Spleen (tissue), 11 donors: Measurements from ENCODE around the gene PROKR2. TPM values are rescaled to one million over a fixed set of nuclear protein-coding genes. Genes with fewer than 3 reads are reported as not detected.
A peak's percentile ranks its signal among the peaks of the same experiment; 100 is the strongest.

Experiments used
- DNase-seq: peaks from one replicate; pipeline ENCODE4 v3.0.0-alpha.2; 2020
- H3K27ac ChIP-seq, 8 donors: fragments of 200-600 bp; sonication (generic) in 7 of 8; 1 replicate in 4 of 8; 2 replicates in 4 of 8; pipeline versions ENCODE4 v1.5.0 to v1.8.0; 2016 to 2021; ENCODE audit warnings: inconsistent platforms in 4 of 8, mild to moderate bottlenecking in 4 of 8, moderate library complexity in 1 of 8
- H3K27me3 ChIP-seq, 7 donors: fragments of 200-600 bp; sonication (generic) in 6 of 7; replicated peaks in 1 of 7; 1 replicate in 4 of 7; 2 replicates in 3 of 7; pipeline versions ENCODE4 v1.5.0 to v1.8.0; 2016 to 2021; ENCODE audit warnings: inconsistent platforms in 3 of 7, mild to moderate bottlenecking in 1 of 7
- H3K36me3 ChIP-seq, 6 donors: fragments of 200-600 bp; sonication (generic) in 5 of 6; 1 replicate in 4 of 6; 2 replicates in 2 of 6; pipeline versions ENCODE4 v1.5.0 to v1.8.0; 2016 to 2021; ENCODE audit warnings: inconsistent platforms in 2 of 6
- H3K4me1 ChIP-seq, 6 donors: fragments of 200-600 bp; sonication (generic) in 5 of 6; 1 replicate in 3 of 6; 2 replicates in 3 of 6; pipeline versions ENCODE4 v1.5.0 to v1.8.0; 2016 to 2021; ENCODE audit warnings: inconsistent platforms in 3 of 6
- H3K4me3 ChIP-seq, 8 donors: fragments of 200-600 bp; sonication (generic) in 7 of 8; 1 replicate in 4 of 8; 2 replicates in 4 of 8; pipeline versions ENCODE4 v1.5.0 to v1.8.0; 2016 to 2021; ENCODE audit warnings: inconsistent platforms in 4 of 8, mild to moderate bottlenecking in 4 of 8, moderate library complexity in 2 of 8
- H3K9me3 ChIP-seq, 8 donors: fragments of 200-600 bp; sonication (generic) in 7 of 8; 1 replicate in 4 of 8; 2 replicates in 4 of 8; pipeline versions ENCODE4 v1.5.0 to v1.8.0; 2016 to 2021; ENCODE audit warnings: inconsistent platforms in 4 of 8
- POLR2A ChIP-seq, 3 donors: fragments of 450-650 bp; IDR thresholded peaks; one replicate each; pipeline ENCODE4 v1.5.1; 2017; ENCODE audit warnings: antibody characterized with exemption in 3 of 3, mild to moderate bottlenecking in 1 of 3
- POLR2AphosphoS5 ChIP-seq, 3 donors: sonication (generic); formaldehyde crosslinking; IDR thresholded peaks; one replicate each; pipeline ENCODE4 v1.5.1; 2017; ENCODE audit warnings: antibody characterized with exemption in 3 of 3
- WGBS, 5 donors: extraction: QIAGEN DNeasy Blood & Tissue Kit in 3 of 5; methylation state at CpG; one replicate each; pipeline versions ENCODE4 v1.1.5 to v1.1.7; 2013 to 2018; 5-methylcytosine and 5-hydroxymethylcytosine counted together
- intact Hi-C: fragments of 100-400 bp; cut with DNase I; formaldehyde crosslinking; loops from one replicate; pipeline ENCODE4 v1.15.0; 2023; ENCODE audit warnings: low total_unique reads
- polyA plus RNA-seq, 3 donors: library from polyadenylated mRNA; stranded (reverse); fragments of 200-250 nt; gene quantifications; one replicate each; pipeline ENCODE4 v1.2.1, GENCODE V29; 2013
- total RNA-seq, 7 donors: library from RNA; depleted of rRNA in 3 of 7; stranded (reverse); fragments of >200 nt in 3 of 7; fragmentation: NEBNext Ultra II Directional in 4 of 7; extraction: Animal tissue kit (Norgen Biotek cat#: 25700) in 4 of 7; gene quantifications; one replicate each; pipeline versions ENCODE4 v1.1.0 to v1.2.1, GENCODE V29; 2016 to 2021
- TF ChIP-seq, protein P1 (sequence below), 11 experiments: fragments of 200-600 bp in 7 of 11; fragments of 450-650 bp in 4 of 11; sonication (generic) in 4 of 11; IDR thresholded peaks in 8 of 11; conservative IDR thresholded peaks in 3 of 11; 1 replicate in 7 of 11; 2 replicates in 4 of 11; pipeline versions ENCODE4 v1.4.0 to v1.8.0; 2016 to 2021; ENCODE audit warnings: antibody characterized with exemption in 11 of 11, inconsistent platforms in 4 of 11, mild to moderate bottlenecking in 1 of 11
- donor health status: healthy with polysubstance abuse.
- donor health status: DM: no; HTN: no; CAD: no; lungs with moderate emphysema.
- donor health status: DM: no; HTN: no; CAD: no.
- donor health status: Bipolar disorder and iron deficiency.
- donor health status: healthy.
- donor health status: DM: no; HTN: no; CAD: no.
- donor health status: DM: yes; HTN: yes; CAD: no.

PROKR2 gene
- total and polyA plus RNA-seq, 10 donors, result 0.30 TPM; not detected in 9

DNA sequence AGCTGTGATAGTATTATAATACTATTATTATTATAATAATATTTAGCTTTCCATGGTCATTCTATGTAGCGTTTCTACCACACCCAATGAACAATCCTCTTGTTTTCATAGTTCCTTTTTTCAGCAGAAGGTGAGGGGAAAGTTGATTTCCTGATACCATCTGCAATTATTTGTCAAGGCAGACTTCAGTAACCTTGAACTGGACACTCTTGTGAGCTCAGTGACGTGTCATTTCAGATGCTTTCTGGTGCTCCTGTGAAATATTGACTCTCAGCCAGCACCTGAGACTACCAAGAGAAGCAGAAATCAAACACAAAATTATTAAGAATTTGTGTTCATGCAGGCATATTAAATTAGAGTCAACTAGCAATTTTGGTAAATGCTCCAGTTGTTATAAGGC lies 46.0 kb upstream of the PROKR2 start:
- Histone ChIP-seq H3K27me3 (peaks cover 0 to 26% (median 0%) of the 10 kb centered on the region in 7 donors), H3K36me3 (no peaks in the 10 kb centered on the region), H3K27ac (no peak overlapping the region), H3K9me3 (peaks cover 0 to 37% (median 19%) of the 10 kb centered on the region in 8 donors), H3K4me1 (peaks cover 0 to 5% (median 0%) of the 10 kb centered on the region in 6 donors), H3K4me3 (no peak overlapping the region)
- WGBS, 5 donors, result 25 to 36% (median 32%) methylated on average over 2 of the region's 2 CpGs
- DNase-seq, result no peak
- TF ChIP-seq POLR2AphosphoS5 (IDR thresholded peaks at IDR 0.05) (no peak), POLR2A (IDR thresholded peaks at IDR 0.05) (no peak)
- TF ChIP-seq, protein P1, sequence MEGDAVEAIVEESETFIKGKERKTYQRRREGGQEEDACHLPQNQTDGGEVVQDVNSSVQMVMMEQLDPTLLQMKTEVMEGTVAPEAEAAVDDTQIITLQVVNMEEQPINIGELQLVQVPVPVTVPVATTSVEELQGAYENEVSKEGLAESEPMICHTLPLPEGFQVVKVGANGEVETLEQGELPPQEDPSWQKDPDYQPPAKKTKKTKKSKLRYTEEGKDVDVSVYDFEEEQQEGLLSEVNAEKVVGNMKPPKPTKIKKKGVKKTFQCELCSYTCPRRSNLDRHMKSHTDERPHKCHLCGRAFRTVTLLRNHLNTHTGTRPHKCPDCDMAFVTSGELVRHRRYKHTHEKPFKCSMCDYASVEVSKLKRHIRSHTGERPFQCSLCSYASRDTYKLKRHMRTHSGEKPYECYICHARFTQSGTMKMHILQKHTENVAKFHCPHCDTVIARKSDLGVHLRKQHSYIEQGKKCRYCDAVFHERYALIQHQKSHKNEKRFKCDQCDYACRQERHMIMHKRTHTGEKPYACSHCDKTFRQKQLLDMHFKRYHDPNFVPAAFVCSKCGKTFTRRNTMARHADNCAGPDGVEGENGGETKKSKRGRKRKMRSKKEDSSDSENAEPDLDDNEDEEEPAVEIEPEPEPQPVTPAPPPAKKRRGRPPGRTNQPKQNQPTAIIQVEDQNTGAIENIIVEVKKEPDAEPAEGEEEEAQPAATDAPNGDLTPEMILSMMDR (IDR thresholded peaks at IDR 0.05 in 8 of 11, conservative IDR thresholded peaks at IDR 0.05 in 3 of 11), result no peak
- intact Hi-C loops, result no loop called here

DNA sequence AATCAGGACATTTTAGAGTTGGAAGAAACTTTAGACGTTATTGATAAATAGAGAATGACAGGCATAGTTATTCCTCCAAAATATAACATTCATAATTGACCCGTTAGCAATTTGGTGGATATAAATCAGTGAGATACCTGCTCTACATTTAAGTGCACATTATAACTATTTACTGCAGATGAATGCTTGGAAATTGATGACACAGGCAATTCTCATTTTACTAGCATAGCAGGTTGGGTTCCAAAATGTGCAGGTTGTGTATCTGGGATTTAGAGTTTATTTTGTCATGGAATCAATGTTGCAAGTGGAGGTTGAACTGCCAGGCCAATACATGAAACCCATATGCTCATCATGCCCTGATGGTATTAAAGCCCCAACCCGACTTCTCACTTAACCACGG lies 44.4 kb upstream of the PROKR2 start:
- peaks cover 0 to 7% (median 0%) of the 10 kb centered on the region in 6 donors for H3K4me1 ChIP-seq
- 62 to 69% (median 63%) methylated on average over 4 of the region's 4 CpGs for WGBS, 5 donors
- H3K27ac ChIP-seq, result no peak overlapping the region
- intact Hi-C loops, result no loop called here
- TF ChIP-seq, protein P1 (IDR thresholded peaks at IDR 0.05 in 8 of 11, conservative IDR thresholded peaks at IDR 0.05 in 3 of 11), result no peak
- TF ChIP-seq POLR2AphosphoS5 (IDR thresholded peaks at IDR 0.05), result no peak
- no peak for TF ChIP-seq POLR2A (IDR thresholded peaks at IDR 0.05)
- H3K27me3 ChIP-seq, result peaks cover 0 to 26% (median 0%) of the 10 kb centered on the region in 7 donors
- no peak overlapping the region for H3K4me3 ChIP-seq
- DNase-seq, result no peak
- no peaks in the 10 kb centered on the region for H3K36me3 ChIP-seq
- H3K9me3 ChIP-seq, result peaks cover 0 to 29% (median 12%) of the 10 kb centered on the region in 8 donors

DNA sequence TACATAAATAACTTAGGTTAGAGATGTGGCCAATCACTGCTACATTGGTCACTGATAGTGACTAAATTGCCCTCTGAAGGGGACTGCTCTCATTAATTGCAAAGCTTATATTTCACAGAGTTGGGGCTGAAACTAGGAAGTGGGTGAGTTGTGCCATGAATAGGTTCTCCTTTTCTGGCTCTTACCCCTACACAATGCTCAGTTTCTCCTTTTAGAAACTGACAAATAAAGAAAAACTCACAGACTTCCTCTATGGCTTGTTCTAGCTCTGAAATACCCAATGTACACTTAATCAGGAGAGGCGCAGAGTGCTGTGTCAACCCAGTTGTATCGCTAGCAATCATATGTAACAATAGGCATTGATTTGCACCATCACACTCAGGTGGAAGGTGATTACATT lies 41.2 kb upstream of the PROKR2 start:
- peaks cover 0 to 7% (median 0%) of the 10 kb centered on the region in 6 donors for H3K4me1 ChIP-seq
- intact Hi-C loops, result no loop called here
- peak overlapping the region in 1 of 8 donors; percentile 7 for H3K4me3 ChIP-seq
- 34 to 58% (median 36%) methylated on average over 2 of the region's 2 CpGs for WGBS, 5 donors
- no peak for DNase-seq
- TF ChIP-seq, protein P1 (IDR thresholded peaks at IDR 0.05 in 8 of 11, conservative IDR thresholded peaks at IDR 0.05 in 3 of 11), result no peak
- TF ChIP-seq POLR2A (IDR thresholded peaks at IDR 0.05), result no peak
- TF ChIP-seq POLR2AphosphoS5 (IDR thresholded peaks at IDR 0.05), result no peak
- peaks cover 0 to 14% (median 0%) of the 10 kb centered on the region in 7 donors for H3K27me3 ChIP-seq
- H3K27ac ChIP-seq, result peak overlapping the region in 4 of 8 donors; percentile 29 to 60 (median 54)
- no peaks in the 10 kb centered on the region for H3K36me3 ChIP-seq
- peaks cover 0 to 13% (median 7%) of the 10 kb centered on the region in 8 donors for H3K9me3 ChIP-seq

DNA sequence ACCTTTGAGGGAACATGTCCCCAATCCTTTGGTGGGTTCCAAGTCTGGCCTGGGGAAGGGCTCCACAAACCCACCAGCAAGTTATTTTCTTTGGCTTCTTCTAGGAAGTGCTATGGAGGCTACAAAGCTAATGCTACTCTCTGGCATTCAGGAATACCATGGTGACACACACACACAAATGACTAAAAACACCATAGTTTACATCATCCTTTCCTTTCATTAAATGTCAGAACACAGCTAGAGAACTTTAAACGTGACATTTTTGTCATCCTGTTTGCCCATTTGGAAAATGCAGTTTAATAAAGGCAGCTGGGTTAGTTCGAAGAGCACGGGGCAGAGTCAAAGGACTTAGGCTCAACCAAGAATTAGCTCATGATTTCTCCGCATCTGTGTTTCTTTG lies 40.2 kb upstream of the PROKR2 start:
- Histone ChIP-seq H3K36me3 (no peaks in the 10 kb centered on the region), H3K4me3 (no peak overlapping the region), H3K4me1 (peaks cover 0 to 7% (median 0%) of the 10 kb centered on the region in 6 donors), H3K27ac (peak overlapping the region in 1 of 8 donors; percentile 29), H3K27me3 (peaks cover 0 to 4% (median 0%) of the 10 kb centered on the region in 7 donors), H3K9me3 (peaks cover 0 to 10% (median 7%) of the 10 kb centered on the region in 8 donors)
- WGBS, 5 donors, result 71 to 83% (median 78%) methylated on average over 4 of the region's 4 CpGs
- no peak for DNase-seq
- TF ChIP-seq, protein P1 (IDR thresholded peaks at IDR 0.05 in 8 of 11, conservative IDR thresholded peaks at IDR 0.05 in 3 of 11), result no peak
- no peak for TF ChIP-seq POLR2A (IDR thresholded peaks at IDR 0.05)
- TF ChIP-seq POLR2AphosphoS5 (IDR thresholded peaks at IDR 0.05), result no peak
- intact Hi-C loops, result no loop called here
